Right cardiac atrium (tissue), 5 donors: ENCODE data around the gene GLIS1. TPM values are rescaled to one million over a fixed set of nuclear protein-coding genes. Genes with fewer than 3 reads are reported as not detected.

Experiments
- ATAC-seq, 2 donors: fragments of 200-7000 bp; cut with Tn5 transposase; one replicate each; pipeline versions ENCODE4 v1.8.0 to v1.9.1; 2020; ENCODE audit warnings: moderate library complexity in 2 of 2, mild to moderate bottlenecking in 1 of 2
- DNase-seq, 3 donors: peaks; one replicate each; pipeline ENCODE4 v3.0.0-alpha.2; 2020
- H3K27ac ChIP-seq: one replicate; pipeline ENCODE4 v1.5.1; 2013; ENCODE audit warnings: mild to moderate bottlenecking, low read length, control low read depth, moderate library complexity
- H3K27me3 ChIP-seq: one replicate; pipeline ENCODE4 v1.6.1; 2013; ENCODE audit not compliant: control insufficient read depth, insufficient read depth
- H3K4me1 ChIP-seq: one replicate; pipeline ENCODE4 v1.6.1; 2013; ENCODE audit warnings: low read length; ENCODE audit not compliant: control insufficient read depth, insufficient read depth
- H3K4me3 ChIP-seq: one replicate; pipeline ENCODE4 v1.5.1; 2013; ENCODE audit warnings: low read length, control low read depth
- H3K9me3 ChIP-seq: one replicate; pipeline ENCODE4 v1.6.1; 2013; ENCODE audit warnings: low read length; ENCODE audit not compliant: control insufficient read depth
- WGBS: extraction: QIAGEN DNeasy Blood & Tissue Kit; methylation state at CpG from one replicate; pipeline ENCODE4 v1.1.7; 2013; 5-methylcytosine and 5-hydroxymethylcytosine counted together
- intact Hi-C, 4 donors: fragments of 100-400 bp; cut with DNase I; formaldehyde crosslinking; loops; one replicate each; pipeline versions ENCODE4 v1.11.0 to v1.14.0; 2022 to 2023
- polyA plus RNA-seq: library from polyadenylated mRNA; stranded (reverse); fragments of 200-250 nt; gene quantifications from one replicate; pipeline ENCODE4 v1.2.3, GENCODE V29; 2013
- total RNA-seq, 4 donors: library from RNA; stranded (reverse); fragmentation: NEBNext Ultra II Directional; extraction: Animal tissue kit (Norgen Biotek cat#: 25700); gene quantifications; one replicate each; pipeline ENCODE4 v1.2.1, GENCODE V29; 2021
- donor health status: healthy with polysubstance abuse.
- donor health status: DM: no; HTN: yes; CAD: no.
- donor health status: DM: no; HTN: no; CAD: no.
- donor health status: DM: no; HTN: yes; CAD: no; lungs with severe emphysema.
- donor health status: DM: yes; HTN: yes; CAD: no.

GLIS1 gene
- total and polyA plus RNA-seq, 5 donors, result 0.14 to 0.37 (median 0.35) TPM

DNA sequence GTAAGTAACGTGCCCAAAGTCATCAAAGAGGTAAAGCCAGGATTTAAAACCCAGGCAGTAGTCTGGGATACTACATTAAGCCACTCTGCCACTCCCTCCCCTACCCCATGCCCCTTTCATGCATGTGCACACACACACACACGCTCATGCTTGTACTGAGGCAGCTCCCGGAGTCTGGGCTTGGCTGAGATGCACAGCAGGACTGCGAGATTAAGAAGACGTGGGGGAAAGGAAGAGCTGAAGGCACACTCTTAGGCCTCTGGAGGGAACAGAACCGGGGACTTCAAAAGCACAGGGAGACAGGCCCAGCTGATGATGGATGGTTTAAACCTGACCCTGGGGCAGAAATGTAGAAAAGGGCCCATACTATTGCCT is 98.3 kb downstream of the GLIS1 start:
- no peak overlapping the region for H3K27ac ChIP-seq
- no peaks in the 10 kb centered on the region for H3K4me1 ChIP-seq
- no peak for ATAC-seq
- intact Hi-C loops, result no loop called here
- 60% methylated on average over 6 of the region's 6 CpGs for WGBS
- H3K4me3 ChIP-seq, result no peak overlapping the region
- H3K9me3 ChIP-seq, result no peaks in the 10 kb centered on the region
- no peak for DNase-seq
- H3K27me3 ChIP-seq, result no peaks in the 10 kb centered on the region

DNA sequence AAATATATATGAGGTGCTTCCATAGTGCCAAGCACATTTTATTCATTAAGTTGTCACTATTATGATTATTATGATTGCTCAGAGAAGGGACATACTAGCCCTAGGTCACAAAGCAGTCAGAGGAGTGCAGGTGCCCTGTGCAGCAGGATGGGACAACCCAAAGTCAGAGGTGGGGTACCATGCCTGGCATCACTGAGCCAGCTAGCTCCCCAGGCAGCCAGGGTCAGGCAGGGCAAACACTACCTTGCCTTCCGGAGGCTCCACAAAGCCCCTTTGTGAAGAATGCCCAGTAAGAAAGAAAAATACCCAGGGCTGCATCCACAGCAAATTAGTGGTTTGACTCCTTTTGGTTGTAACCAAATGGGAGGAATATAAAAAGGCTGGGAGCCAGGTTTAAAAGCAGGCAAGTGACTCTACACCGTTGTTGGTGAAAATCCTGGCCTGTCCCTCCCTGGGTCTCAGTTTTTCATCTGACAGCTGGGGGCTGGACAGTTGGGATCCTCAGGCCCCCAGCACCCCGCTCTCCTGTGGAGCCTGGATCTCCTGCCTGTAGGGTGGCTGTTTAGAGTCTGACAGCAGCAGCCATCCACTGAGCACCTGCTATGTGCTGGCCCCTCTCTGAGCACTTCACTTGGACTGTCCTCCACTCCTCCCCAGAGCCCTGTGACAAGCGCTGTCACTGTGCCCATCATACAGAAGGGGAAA is 98.8 kb downstream of the GLIS1 start:
- Histone ChIP-seq H3K27me3 (no peaks in the 10 kb centered on the region), H3K4me1 (no peaks in the 10 kb centered on the region), H3K4me3 (no peak overlapping the region), H3K9me3 (no peaks in the 10 kb centered on the region), H3K27ac (no peak overlapping the region)
- ATAC-seq (no peak), DNase-seq (no peak)
- intact Hi-C loops, result loop anchor here in 1 of 4 donors (5.0 kb wide), 1 partner anchor 333 kb away; no protein-coding TSS in a partner anchor
- WGBS, result 81% methylated on average over 4 of the region's 4 CpGs

DNA sequence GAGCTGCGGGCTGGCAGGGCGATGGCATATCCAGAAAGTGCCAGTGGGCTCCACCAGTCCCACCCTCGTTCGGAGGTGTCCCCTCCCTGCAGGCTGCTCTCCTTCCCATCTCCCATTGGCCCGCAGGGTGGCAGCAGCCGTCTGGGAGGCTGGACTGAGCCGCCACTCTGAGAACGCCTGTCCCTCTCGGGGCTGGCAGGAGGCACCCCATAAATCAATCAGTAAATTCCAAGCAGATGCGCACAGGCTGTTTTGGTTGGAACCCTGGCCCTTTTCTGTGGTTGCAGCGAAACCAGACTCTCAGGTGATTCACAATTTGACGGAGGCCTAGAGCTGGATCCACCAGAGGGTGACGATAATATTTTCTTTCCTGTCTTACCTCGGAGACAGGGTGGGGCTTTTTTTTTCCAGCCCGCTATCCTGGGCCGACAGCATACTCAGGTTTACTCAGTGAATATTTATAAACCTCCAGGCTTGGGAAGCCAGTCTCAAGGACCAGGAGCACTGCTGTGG is 99.7 kb downstream of the GLIS1 start:
- no peaks in the 10 kb centered on the region for H3K4me1 ChIP-seq
- H3K9me3 ChIP-seq, result no peaks in the 10 kb centered on the region
- no peak overlapping the region for H3K27ac ChIP-seq
- H3K27me3 ChIP-seq, result no peaks in the 10 kb centered on the region
- intact Hi-C loops, result loop anchor here in 1 of 4 donors (5.0 kb wide), 1 partner anchor 332 kb away; no protein-coding TSS in a partner anchor
- H3K4me3 ChIP-seq, result no peak overlapping the region
- no peak for DNase-seq
- WGBS, result 63% methylated on average over 16 of the region's 16 CpGs
- no peak for ATAC-seq

DNA sequence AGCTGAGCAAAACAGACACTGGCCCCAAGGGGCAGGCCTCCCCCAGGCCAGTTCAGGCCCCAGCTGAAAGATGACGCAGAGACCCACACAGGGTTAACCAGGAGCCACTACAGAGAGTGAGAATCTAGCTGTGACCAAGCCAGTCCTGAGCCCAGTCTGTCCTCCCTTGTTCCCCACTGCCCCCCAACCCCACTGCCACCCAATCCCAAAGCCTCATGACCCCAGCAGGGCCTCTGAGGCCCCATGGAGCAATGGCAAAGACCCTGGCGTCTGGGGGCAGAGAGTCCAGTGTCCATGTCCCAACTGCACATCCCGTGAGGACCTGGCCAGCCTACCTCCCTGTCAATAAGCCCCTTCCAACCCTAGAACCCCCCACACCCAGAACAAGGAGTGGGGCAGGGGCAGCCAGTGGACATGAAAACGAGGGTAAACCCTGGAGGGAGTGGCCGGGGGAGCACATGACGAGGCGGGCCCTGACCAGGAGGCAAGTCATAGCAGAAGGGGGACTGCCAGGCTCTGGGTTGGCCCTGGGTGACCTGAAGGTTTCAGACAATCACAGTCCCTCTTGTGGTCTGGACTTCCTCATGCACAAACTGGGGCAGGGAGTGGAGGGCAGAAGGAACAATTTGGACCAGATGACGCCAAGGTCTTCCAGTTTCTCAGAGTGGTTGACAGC is 100.5 kb downstream of the GLIS1 start:
- WGBS, result 88% methylated on average over 8 of the region's 8 CpGs
- intact Hi-C loops, result loop anchor here in 1 of 4 donors (5.0 kb wide), 1 partner anchor 331 kb away; no protein-coding TSS in a partner anchor
- Histone ChIP-seq H3K27ac (no peak overlapping the region), H3K27me3 (no peaks in the 10 kb centered on the region), H3K4me1 (no peaks in the 10 kb centered on the region), H3K9me3 (no peaks in the 10 kb centered on the region), H3K4me3 (no peak overlapping the region)
- no peak for DNase-seq
- no peak for ATAC-seq

DNA sequence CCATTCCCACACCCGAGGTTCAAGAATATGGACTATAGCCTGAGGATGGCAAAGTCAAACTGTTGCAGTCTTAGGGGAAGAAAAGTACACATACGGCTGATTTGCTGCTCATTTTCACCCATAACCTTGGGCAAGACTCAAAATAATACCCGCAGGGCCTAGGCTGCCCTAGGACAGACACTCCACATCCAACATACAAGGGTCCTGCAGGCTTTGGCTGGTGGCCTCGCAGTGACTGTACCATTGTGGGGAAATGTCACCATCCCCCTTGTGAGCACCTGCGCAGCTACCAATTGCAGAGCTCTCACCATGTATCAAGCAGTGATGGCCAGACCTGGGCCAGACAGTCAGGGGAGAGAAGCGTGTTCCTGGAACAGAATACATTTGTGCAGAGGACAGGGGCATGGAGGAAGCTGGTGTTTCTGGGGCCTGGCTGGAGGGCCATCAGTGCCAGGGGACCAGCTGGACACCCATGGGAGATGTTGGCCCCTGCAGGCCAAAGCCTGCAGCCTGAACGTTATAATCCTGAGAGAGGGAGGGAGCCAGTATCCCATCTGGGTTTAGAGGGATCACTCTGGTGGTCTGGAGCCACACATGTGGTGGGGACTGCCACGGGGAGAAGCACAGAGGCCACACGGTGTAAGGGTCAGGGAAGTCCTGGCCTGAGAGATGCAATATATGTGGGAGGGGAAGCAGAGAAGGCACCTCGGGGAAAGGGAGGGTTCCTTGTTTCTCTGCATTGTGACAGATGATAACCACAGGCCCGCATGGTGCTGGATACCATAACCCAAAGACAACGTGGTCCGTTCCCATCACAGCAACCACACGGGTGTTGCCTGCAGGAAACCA is 101.2 kb downstream of the GLIS1 start:
- Histone ChIP-seq H3K27ac (no peak overlapping the region), H3K9me3 (no peaks in the 10 kb centered on the region), H3K4me1 (no peaks in the 10 kb centered on the region), H3K27me3 (no peaks in the 10 kb centered on the region), H3K4me3 (no peak overlapping the region)
- no peak for DNase-seq
- intact Hi-C loops, result loop anchor here in 1 of 4 donors (5.0 kb wide), 1 partner anchor 330 kb away; no protein-coding TSS in a partner anchor
- no peak for ATAC-seq
- WGBS, result 77% methylated on average over 14 of the region's 14 CpGs

DNA sequence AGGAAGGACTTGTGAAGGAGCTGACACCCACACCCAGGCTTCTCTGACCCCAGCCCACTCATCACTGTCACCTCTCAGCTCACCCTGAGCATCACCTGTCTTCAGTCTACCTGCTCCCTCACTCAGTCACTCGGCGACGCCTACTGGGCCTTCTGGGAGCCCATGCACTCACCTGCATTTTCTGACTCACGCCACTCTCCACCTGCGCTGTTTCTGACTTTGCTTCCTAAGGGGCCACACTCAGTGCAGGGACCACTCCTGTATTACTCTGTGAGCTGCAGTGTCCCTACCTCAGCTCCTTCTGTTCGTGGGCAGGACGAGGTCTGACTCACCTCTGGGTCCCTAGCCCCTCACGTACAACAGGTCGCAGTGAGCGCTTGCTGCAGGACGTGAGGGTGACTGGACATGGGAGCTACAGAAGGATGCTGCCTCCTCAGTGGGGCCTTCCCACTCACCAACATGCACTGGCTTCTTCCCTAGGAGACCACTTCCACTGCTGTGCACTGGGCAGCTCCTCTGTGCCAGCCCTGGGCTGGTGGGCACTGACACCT is 102.3 kb downstream of the GLIS1 start:
- intact Hi-C loops, result loop anchor here in 1 of 4 donors (5.0 kb wide), 1 partner anchor 329 kb away; no protein-coding TSS in a partner anchor
- DNase-seq, result no peak
- ATAC-seq, result no peak
- Histone ChIP-seq H3K9me3 (no peaks in the 10 kb centered on the region), H3K27ac (no peak overlapping the region), H3K4me3 (no peak overlapping the region), H3K27me3 (no peaks in the 10 kb centered on the region), H3K4me1 (no peaks in the 10 kb centered on the region)
- 89% methylated on average over 11 of the region's 11 CpGs for WGBS

DNA sequence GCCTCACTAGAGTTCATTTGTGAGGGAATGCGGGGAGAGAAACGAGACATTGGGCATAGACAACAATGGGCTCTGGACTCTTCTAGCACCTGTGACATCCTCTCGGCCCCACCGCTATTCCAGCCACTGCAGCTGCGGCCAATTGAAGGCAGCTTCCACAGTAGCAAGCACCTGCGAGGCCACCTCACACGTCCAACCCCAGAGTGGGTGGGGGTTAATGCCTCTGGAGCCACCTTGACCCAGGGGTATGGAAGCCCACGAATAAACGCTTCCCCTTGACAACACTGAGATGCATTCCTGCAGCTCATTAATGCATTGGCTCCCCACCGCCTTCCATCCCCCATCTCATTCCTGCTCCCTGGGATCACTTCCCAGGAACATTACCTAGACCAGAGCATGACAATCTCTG is 104.4 kb downstream of the GLIS1 start:
- no peak for ATAC-seq
- H3K4me3 ChIP-seq, result no peak overlapping the region
- H3K9me3 ChIP-seq, result no peaks in the 10 kb centered on the region
- H3K4me1 ChIP-seq, result no peaks in the 10 kb centered on the region
- WGBS, result 77% methylated on average over 10 of the region's 10 CpGs
- no peaks in the 10 kb centered on the region for H3K27me3 ChIP-seq
- intact Hi-C loops, result no loop called here
- no peak for DNase-seq
- no peak overlapping the region for H3K27ac ChIP-seq

DNA sequence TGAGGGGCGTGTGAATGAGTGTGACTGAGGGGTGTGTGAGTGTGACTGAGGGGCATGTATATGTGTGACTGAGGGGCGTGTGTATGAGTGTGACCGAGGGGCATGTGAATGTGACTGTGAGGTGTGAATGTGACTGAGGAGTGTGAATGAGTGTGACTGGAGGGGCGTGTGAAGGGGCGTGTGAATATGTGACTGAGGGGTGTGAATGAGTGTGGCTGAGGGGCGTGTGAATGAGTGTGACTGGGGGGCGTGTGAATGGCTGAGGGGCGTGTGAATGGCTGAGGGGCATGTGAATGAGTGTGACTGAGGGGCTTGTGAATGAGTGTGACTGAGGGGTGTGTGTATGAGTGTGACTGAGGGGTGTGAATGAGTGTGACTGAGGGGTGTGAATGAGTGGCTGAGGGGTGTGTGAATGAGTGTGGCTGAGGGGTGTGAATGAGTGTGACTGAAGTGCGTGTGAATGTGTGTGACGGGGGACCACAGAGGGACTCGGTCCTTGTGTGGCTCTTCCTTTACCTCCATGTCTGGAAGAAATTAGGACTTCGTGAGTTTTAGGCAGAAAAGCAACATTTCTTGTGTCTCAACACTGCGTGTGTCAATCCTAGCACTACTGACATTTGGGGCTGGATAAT is 105.8 kb downstream of the GLIS1 start:
- intact Hi-C loops, result no loop called here
- Histone ChIP-seq H3K9me3 (no peaks in the 10 kb centered on the region), H3K4me1 (no peaks in the 10 kb centered on the region), H3K4me3 (no peak overlapping the region), H3K27ac (no peak overlapping the region), H3K27me3 (no peaks in the 10 kb centered on the region)
- ATAC-seq, result no peak
- 94% methylated on average over 13 of the region's 13 CpGs for WGBS
- DNase-seq, result no peak

DNA sequence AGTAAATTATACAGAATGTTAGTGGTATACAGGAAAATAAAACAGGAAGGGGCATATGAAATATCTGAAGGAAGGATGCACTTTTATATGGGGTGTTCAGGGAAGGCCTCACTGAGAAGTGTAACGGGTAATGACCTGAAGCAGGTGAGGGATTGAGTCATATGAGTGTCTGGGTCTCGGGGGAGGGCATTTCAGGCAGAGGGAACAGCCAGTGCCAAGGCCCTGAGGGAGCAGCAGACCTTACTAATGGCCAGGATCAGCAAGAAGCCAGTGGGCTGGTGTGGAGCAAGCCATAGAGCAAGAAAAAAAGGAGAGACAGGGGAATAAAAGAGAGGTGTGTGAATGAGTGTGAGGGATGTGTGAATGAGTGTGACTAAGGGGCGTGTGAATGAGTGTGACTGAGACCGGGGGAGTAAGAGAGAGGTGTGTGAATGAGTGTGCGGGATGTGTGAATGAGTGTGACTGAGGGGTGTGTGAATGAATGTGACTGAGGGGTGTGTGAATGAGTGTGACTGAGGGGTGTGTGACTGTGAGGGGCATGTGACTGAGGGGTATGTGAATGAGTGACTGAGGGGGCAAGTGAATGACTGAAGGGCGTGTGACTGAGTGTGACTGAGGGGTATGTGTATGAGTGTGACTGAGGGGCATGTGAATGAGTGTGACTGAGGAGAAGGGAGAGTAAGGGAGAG is 107.2 kb downstream of the GLIS1 start:
- intact Hi-C loops, result no loop called here
- Histone ChIP-seq H3K9me3 (no peaks in the 10 kb centered on the region), H3K4me1 (no peaks in the 10 kb centered on the region), H3K27me3 (no peaks in the 10 kb centered on the region), H3K27ac (no peak overlapping the region), H3K4me3 (no peak overlapping the region)
- DNase-seq (no peak), ATAC-seq (no peak)
- 87% methylated on average over 6 of the region's 6 CpGs for WGBS
